ENCODE results near the gene PIK3AP1. TPM values are rescaled to one million over a fixed set of nuclear protein-coding genes. Genes with fewer than 3 reads are reported as not detected.

PIK3AP1 gene
- total RNA-seq, 1 experiment from 2014 or later, result 4.3 TPM

DNA sequence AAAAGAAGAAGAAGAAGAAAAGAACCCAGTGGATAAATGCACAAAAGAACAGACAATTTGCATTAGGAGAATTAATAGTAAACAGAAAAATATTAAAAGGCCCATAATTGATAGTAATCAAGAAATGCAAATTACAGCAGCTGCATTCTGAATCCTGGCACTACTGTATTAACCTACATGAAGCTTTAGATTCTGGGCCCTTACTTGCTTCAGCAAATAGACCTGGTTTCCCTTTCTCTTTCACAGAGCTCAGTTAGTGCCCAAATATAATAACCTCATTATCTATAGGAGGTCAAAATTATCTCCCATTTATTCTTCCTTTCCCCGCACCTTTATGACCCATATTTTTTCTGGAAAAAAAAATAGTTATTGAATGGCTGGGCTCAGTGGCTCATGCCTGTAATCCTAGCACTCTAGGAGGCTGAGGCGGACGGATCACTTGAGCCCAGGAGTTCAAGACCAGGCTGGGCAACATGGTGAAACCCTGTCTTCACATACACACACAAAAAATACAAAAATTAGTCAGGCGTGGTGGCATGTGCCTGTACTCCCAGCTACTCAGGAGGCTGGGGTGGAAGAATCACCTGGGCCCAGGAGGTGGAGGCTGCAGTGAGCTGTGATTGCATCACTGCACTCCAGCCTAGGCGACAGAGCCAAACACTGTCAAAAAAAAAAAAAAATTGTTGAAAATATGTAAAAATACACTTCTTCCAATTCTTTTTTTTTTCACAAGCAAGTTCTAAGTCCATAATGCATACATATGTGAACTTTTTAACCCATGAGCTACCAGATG lies 36.0 kb upstream of the PIK3AP1 start:
- no peaks in the 10 kb centered on the region for H3K4me1 Mint-ChIP-seq
- CTCF ChIA-PET, result no interaction called here
- no peak for DNase-seq (ENCODE audit: low spot score)
- POLR2A ChIA-PET, result no interaction called here
- H3K36me3 Mint-ChIP-seq, result no peaks in the 10 kb centered on the region
- no peak overlapping the region for H3K4me3 Mint-ChIP-seq
- no peak overlapping the region for H3K27ac Mint-ChIP-seq
- H3K27me3 Mint-ChIP-seq (ENCODE audit: low read depth), result no peaks in the 10 kb centered on the region
- H3K9me3 Mint-ChIP-seq, result no peaks in the 10 kb centered on the region; the same call in 1 of the 2 replicates
- ATAC-seq, result no peak
- TF ChIP-seq ZNF423 (CRISPR knock-in tag; IDR thresholded peaks at IDR 0.05), result no peak
- TF ChIP-seq, protein P1, sequence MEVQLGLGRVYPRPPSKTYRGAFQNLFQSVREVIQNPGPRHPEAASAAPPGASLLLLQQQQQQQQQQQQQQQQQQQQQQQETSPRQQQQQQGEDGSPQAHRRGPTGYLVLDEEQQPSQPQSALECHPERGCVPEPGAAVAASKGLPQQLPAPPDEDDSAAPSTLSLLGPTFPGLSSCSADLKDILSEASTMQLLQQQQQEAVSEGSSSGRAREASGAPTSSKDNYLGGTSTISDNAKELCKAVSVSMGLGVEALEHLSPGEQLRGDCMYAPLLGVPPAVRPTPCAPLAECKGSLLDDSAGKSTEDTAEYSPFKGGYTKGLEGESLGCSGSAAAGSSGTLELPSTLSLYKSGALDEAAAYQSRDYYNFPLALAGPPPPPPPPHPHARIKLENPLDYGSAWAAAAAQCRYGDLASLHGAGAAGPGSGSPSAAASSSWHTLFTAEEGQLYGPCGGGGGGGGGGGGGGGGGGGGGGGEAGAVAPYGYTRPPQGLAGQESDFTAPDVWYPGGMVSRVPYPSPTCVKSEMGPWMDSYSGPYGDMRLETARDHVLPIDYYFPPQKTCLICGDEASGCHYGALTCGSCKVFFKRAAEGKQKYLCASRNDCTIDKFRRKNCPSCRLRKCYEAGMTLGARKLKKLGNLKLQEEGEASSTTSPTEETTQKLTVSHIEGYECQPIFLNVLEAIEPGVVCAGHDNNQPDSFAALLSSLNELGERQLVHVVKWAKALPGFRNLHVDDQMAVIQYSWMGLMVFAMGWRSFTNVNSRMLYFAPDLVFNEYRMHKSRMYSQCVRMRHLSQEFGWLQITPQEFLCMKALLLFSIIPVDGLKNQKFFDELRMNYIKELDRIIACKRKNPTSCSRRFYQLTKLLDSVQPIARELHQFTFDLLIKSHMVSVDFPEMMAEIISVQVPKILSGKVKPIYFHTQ (CRISPR knock-in tag; IDR thresholded peaks at IDR 0.05), result no peak
- TF ChIP-seq, protein P2, sequence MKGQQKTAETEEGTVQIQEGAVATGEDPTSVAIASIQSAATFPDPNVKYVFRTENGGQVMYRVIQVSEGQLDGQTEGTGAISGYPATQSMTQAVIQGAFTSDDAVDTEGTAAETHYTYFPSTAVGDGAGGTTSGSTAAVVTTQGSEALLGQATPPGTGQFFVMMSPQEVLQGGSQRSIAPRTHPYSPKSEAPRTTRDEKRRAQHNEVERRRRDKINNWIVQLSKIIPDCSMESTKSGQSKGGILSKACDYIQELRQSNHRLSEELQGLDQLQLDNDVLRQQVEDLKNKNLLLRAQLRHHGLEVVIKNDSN (CRISPR knock-in tag; IDR thresholded peaks at IDR 0.05), result no peak
- TF ChIP-seq, protein P3, sequence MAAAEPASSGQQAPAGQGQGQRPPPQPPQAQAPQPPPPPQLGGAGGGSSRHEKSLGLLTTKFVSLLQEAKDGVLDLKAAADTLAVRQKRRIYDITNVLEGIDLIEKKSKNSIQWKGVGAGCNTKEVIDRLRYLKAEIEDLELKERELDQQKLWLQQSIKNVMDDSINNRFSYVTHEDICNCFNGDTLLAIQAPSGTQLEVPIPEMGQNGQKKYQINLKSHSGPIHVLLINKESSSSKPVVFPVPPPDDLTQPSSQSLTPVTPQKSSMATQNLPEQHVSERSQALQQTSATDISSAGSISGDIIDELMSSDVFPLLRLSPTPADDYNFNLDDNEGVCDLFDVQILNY (CRISPR knock-in tag; IDR thresholded peaks at IDR 0.05), result no peak
- TF ChIP-seq, protein P4, sequence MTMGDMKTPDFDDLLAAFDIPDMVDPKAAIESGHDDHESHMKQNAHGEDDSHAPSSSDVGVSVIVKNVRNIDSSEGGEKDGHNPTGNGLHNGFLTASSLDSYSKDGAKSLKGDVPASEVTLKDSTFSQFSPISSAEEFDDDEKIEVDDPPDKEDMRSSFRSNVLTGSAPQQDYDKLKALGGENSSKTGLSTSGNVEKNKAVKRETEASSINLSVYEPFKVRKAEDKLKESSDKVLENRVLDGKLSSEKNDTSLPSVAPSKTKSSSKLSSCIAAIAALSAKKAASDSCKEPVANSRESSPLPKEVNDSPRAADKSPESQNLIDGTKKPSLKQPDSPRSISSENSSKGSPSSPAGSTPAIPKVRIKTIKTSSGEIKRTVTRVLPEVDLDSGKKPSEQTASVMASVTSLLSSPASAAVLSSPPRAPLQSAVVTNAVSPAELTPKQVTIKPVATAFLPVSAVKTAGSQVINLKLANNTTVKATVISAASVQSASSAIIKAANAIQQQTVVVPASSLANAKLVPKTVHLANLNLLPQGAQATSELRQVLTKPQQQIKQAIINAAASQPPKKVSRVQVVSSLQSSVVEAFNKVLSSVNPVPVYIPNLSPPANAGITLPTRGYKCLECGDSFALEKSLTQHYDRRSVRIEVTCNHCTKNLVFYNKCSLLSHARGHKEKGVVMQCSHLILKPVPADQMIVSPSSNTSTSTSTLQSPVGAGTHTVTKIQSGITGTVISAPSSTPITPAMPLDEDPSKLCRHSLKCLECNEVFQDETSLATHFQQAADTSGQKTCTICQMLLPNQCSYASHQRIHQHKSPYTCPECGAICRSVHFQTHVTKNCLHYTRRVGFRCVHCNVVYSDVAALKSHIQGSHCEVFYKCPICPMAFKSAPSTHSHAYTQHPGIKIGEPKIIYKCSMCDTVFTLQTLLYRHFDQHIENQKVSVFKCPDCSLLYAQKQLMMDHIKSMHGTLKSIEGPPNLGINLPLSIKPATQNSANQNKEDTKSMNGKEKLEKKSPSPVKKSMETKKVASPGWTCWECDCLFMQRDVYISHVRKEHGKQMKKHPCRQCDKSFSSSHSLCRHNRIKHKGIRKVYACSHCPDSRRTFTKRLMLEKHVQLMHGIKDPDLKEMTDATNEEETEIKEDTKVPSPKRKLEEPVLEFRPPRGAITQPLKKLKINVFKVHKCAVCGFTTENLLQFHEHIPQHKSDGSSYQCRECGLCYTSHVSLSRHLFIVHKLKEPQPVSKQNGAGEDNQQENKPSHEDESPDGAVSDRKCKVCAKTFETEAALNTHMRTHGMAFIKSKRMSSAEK (CRISPR knock-in tag; IDR thresholded peaks at IDR 0.05; ENCODE audit: borderline replicate concordance), result no peak
- no peak for TF ChIP-seq JUN (CRISPR knock-in tag; IDR thresholded peaks at IDR 0.05)
- TF ChIP-seq, protein P5, sequence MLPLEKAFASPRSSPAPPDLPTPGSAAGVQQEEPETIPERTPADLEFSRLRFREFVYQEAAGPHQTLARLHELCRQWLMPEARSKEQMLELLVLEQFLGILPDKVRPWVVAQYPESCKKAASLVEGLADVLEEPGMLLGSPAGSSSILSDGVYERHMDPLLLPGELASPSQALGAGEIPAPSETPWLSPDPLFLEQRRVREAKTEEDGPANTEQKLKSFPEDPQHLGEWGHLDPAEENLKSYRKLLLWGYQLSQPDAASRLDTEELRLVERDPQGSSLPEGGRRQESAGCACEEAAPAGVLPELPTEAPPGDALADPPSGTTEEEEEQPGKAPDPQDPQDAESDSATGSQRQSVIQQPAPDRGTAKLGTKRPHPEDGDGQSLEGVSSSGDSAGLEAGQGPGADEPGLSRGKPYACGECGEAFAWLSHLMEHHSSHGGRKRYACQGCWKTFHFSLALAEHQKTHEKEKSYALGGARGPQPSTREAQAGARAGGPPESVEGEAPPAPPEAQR (CRISPR knock-in tag; IDR thresholded peaks at IDR 0.05), result no peak
- TF ChIP-seq, protein P6, sequence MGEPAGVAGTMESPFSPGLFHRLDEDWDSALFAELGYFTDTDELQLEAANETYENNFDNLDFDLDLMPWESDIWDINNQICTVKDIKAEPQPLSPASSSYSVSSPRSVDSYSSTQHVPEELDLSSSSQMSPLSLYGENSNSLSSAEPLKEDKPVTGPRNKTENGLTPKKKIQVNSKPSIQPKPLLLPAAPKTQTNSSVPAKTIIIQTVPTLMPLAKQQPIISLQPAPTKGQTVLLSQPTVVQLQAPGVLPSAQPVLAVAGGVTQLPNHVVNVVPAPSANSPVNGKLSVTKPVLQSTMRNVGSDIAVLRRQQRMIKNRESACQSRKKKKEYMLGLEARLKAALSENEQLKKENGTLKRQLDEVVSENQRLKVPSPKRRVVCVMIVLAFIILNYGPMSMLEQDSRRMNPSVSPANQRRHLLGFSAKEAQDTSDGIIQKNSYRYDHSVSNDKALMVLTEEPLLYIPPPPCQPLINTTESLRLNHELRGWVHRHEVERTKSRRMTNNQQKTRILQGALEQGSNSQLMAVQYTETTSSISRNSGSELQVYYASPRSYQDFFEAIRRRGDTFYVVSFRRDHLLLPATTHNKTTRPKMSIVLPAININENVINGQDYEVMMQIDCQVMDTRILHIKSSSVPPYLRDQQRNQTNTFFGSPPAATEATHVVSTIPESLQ (CRISPR knock-in tag; IDR thresholded peaks at IDR 0.05), result no peak
- TF ChIP-seq SP1 (CRISPR knock-in tag; conservative IDR thresholded peaks at IDR 0.05), result no peak
- TF ChIP-seq, protein P7, sequence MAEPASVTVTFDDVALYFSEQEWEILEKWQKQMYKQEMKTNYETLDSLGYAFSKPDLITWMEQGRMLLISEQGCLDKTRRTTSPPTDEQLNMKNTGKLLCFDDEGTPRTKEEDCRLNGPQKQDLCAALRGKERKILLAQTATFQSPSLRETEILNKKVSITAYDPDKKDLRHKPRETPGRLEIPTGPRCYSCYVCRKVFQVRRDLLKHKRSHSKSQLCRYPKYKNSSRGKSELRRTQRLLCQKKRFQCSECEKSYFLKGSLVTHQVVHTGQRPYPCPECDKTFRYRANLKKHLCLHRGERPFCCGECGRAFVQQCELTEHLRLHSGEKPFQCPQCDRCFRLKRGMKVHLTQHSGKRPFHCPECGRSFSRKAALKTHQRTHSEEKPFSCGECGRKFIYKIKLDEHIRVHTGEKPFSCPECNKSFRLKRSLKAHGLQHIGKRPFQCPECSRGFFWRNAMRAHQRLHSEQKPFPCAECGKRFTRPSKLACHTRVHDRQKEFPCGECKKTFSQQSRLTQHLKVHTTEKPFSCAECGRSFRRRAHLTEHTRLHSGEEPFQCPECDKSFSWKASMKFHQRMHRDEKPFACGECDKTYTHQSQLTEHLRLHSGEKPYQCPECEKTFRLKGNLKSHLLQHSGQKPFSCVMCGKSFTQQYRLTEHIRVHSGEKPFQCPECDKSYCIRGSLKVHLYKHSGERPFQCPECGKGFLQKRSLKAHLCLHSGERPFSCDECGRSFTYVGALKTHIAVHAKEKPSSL (CRISPR knock-in tag; conservative IDR thresholded peaks at IDR 0.05), result no peak
- TF ChIP-seq, protein P8, sequence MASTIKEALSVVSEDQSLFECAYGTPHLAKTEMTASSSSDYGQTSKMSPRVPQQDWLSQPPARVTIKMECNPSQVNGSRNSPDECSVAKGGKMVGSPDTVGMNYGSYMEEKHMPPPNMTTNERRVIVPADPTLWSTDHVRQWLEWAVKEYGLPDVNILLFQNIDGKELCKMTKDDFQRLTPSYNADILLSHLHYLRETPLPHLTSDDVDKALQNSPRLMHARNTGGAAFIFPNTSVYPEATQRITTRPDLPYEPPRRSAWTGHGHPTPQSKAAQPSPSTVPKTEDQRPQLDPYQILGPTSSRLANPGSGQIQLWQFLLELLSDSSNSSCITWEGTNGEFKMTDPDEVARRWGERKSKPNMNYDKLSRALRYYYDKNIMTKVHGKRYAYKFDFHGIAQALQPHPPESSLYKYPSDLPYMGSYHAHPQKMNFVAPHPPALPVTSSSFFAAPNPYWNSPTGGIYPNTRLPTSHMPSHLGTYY (CRISPR knock-in tag; IDR thresholded peaks at IDR 0.05), result no peak
- TF ChIP-seq, protein P9, sequence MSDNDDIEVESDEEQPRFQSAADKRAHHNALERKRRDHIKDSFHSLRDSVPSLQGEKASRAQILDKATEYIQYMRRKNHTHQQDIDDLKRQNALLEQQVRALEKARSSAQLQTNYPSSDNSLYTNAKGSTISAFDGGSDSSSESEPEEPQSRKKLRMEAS (CRISPR knock-in tag; IDR thresholded peaks at IDR 0.05), result no peak
- TF ChIP-seq ZNF396 (CRISPR knock-in tag; IDR thresholded peaks at IDR 0.05; ENCODE audit: borderline replicate concordance), result no peak
- TF ChIP-seq NFATC4 (CRISPR knock-in tag; IDR thresholded peaks at IDR 0.05), result no peak
- no peak for TF ChIP-seq MYBL2 (CRISPR knock-in tag; IDR thresholded peaks at IDR 0.05)
- TF ChIP-seq TP53 (CRISPR knock-in tag; IDR thresholded peaks at IDR 0.05), result no peak
- no peak for TF ChIP-seq ZBTB21 (CRISPR knock-in tag; IDR thresholded peaks at IDR 0.05; ENCODE audit: borderline replicate concordance)
